HG02763 (cell line): ENCODE data around the gene C10orf105.

Source experiments
- ATAC-seq: cut with Tn5 transposase; IDR thresholded peaks from one replicate; pipeline ENCODE4 v1.9.1; 2021; ENCODE audit warnings: mild to moderate bottlenecking, moderate library complexity; ENCODE audit not compliant: unreplicated experiment

C10orf105 gene

GRCh38 chr10:71751515-71752224 is 32.1 kb upstream of the C10orf105 start:
- ATAC-seq: no peak

GRCh38 chr10:71750986-71751385 is 31.4 kb upstream of the C10orf105 start:
- ATAC-seq: no peak

GRCh38 chr10:71750124-71750841 is 30.7 kb upstream of the C10orf105 start:
- ATAC-seq: no peak

DNA sequence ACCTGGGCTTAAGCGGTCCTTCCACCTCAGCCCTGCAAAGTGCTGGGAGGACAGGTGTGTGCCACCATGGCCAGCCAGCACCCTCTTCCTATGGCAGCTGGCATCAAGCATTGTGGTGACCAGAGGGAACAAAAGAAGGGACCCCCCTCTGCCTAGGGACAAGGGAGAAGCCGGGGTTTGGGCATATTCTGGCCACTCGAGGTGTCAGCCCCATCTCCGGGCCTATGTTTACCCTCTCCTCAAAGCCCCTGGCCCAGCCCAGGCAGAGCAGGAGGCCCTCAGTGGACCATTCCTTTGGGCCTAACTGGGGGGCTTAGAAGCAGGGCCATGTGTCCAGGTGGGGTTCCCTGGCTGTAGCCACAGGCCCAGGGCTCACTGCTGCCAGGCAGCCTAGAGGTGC is 29.8 kb upstream of the C10orf105 start:
- ATAC-seq: no peak

GRCh38 chr10:71748671-71749191 is 29.2 kb upstream of the C10orf105 start:
- peak; percentile 42 for ATAC-seq

GRCh38 chr10:71747551-71748523 is 28.3 kb upstream of the C10orf105 start:
- ATAC-seq: no peak

DNA sequence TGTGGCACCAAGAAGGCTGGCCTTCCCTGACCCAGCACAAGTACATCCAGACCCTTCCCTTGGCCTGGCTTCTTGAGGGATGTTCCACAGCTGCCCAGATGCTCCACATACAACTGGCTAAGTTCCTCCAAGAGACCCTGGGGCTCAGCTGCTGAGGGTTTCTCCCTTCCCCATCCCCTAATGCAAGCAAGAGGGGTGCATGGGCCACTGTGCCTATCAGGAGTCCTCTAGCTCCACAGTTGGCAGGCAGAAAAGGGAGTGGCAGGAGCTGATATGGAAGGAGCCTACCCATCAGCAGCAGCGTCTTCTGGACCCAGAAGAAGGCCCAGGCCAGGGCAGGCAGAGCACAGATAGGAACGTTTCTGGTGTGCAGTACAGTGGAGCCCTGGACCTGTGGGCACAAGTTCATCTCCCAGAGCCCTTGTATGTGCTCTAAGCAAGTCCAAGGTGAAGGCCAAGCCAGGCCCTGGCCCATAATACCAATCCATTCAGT is 27.5 kb upstream of the C10orf105 start:
- ATAC-seq: no peak

DNA sequence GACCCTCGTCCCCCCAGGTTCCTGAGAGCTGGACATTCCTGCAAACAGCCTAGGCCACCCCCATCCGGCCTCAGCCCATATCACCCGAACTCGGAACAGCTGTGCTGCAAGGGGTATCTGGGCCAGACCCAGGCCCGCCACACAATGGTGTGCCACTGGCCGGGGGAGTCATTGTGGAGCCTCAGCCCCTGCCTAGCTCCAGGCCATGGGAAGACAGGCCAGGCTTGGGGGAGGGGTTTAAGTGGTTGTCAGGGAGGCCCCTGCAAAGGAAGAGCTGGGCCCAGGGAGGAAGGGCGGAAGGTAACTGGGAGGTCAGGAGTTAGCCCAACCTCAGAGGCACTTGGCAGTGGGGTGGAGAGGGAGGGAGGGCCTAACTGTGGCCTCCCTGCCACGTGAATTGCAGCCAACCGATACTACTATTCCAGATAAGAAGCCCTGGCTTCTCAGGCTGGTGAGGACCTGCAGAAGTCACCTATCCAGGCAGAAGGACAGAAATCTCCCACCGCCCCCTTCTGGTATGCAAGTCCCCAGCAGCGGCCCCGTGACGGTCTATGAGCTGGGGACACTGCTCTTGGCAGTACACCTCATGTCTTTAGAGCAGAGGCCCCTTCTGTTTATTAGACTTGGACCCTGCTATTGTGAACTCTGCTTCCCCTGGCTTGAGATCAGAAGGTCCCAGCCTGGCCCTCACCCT is 26.9 kb upstream of the C10orf105 start:
- no peak for ATAC-seq

DNA sequence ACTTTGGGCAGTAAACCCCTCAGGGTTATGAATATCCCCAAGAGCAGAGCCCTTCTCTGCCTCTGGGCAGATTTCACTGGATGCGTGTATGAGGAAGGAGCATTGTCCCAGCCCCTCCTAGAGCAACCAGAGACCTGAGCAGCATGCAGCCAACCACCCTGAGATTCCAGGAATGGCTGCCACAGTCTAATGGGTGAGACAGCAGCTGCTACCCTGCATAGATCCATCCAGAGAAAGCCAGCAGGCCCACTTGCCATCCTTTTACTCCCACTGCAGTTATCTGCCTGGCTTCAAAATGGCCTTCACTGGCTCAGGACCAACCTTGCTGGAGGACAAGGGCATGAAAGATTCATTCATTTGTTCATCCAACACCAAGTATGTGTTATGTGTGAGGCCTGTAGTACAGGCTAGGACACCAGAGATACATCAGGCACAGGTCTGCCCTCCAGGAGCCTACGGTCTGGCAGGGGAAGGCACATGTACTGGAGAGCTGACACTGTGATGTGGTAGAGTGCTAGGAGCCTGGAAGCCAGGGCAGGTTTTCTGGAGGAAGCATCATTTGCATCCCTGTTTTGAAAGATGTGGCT is 26.2 kb upstream of the C10orf105 start:
- no peak for ATAC-seq

DNA sequence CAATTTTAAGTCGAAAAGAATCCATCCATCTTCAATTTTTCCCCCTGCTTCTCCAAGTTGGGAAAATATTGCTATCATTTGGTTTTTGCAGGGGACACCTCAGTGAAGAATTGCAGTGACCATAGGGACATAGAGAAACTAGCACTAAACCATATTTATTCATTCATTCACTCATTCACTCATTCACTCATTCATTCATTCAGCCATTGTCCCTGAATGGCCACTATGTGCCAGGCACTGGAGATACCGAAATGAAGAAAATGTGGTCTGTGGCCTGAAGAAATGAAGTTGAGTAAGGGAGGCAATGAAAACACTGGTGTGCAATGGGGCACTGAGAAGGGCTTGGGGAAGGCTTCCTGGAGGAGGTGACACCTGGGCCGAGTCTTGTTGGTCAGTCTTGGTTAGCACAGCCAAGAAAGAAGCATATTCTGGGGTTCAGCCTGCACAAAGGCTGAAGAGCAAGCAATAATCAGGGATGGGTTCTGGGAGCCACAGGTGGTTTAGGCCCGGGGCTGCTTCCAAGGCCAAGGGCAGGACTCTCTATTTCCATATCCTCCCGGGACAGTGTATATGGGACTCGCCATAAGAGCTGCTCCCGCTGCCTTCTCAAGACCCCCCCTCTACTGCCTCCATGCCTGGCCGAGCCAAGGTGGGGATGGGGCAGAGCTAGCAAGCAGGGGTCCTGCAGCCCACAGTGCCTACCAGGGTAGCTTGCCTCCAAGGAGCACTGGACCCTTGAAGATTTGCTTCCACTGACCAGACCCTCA is 25.5 kb upstream of the C10orf105 start:
- no peak for ATAC-seq

DNA sequence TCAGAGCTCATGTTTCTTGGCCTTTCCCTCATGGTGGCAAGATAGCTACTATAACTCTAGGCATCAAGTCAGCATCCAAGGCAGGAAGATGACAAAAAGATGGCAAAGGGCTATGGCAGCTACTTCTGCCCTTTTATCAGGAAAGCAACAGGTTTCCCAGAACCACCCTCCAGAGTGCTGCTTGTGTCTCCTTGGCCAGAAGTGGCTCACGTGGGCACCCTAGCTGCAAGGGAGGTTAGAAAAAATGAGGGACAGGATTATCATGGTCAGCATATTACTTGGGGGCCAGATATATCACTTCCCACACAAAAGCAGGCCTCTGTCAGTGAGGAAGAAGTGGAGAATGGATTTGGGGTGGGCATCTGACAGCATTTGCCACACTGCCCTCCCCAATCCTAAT is 24.3 kb upstream of the C10orf105 start:
- no peak for ATAC-seq

DNA sequence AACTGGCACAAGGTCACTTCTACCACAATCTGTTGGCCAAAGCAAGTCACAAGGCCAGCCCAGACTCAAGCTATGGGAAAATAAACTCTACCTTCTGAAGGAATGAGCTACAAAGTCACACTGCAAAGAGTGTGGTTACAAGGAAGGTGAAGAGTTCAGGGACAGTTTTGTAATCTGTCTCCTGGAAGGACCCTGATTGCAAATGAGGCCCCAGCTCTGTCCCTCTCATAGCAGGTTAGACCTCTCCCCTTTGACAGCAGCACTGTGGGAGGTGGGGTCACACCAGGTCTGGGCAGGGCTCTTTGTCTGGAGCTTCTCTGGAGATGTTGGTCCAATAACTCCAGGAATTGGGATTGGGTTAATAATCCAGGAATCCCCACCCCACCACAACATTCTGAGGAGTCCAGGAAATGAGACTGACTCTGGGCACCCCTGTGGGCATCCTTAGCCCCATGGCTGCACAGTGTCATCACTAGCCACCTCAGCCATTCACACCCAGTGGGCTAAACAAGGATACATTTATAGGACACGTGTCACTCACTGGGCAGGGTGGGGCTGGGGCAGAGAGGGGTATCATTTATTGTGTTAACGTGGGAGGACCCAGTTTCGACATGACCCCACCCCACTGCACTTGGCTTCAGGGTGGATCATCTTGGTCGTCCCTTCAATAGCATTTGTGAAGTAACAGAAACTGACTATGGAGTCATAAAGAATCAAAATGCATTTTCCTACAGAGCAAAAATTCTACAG is 23.7 kb upstream of the C10orf105 start:
- no peak for ATAC-seq

DNA sequence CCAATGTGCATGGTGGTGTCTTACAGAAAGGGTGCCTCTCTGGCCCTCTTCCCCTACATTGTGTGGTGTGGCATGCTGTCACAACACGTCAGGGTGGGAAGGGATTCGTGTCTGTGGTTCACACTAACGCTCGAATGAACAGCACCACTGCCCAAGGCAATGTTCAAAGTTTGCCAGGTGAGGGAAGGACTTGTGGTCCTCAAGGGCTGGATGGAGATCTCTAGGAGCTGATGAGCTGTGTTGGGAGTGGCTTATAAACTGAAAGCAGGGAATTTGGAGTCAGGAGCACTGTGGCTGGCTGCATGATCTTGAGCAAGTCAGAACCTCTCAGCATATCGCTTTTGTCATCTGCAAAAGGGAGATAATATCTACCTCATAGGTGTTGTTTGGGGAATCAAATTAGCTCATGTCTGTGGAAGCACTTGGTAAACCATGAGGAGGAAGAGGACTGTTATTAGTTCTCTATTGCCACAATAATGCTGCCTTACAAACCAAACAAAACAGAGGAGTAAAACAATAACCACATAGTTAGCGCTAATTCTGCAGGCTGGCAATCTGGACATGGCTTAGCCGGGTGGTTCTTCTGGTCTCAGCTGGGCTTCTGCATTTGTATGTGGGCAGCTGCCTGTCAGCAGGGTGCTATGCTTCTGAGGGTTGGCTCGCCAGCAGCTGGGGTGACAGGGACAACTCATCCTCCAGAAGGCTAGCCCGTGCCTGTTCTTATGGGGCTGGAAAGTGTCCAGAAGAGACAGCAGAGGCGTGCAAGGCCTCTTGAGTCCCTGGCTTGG is 22.9 kb upstream of the C10orf105 start:
- no peak for ATAC-seq

DNA sequence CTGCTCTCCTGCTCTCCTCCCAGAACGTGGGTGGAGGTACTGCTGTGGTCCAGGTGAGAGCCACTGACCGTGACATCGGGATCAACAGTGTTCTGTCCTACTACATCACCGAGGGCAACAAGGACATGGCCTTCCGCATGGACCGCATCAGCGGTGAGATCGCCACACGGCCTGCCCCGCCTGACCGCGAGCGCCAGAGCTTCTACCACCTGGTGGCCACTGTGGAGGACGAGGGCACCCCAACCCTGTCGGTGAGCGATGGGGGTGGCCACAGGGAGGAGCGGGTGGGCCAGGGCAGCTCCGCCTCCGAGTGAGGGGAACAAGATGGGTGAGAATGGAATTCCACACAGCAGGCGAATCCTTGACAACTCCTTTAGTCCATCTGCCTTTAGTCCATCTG is 22.1 kb upstream of the C10orf105 start:
- no peak for ATAC-seq

DNA sequence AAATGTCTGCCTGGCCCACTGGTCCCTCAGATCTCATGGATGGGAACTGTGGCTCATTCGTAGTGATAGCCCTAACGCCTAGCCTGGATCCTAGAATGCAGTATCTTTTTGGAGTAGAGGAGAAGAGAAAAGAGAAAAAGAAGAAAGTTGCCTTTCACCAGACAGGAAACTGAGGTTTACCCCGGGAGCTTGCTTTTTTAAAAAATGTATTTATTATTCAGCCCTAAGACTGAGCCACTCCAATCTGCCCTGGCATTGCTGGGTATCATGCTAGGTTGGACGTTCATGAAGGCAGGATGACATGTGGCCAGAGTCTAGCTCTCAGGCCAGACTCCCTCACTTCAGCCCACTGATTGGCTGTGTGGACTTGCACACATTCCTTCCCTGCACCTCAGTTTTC is 21.5 kb upstream of the C10orf105 start:
- no peak for ATAC-seq

- no peak for ATAC-seq
Observed at GRCh38 chr10:71740069-71740653, 20.6 kb upstream of the C10orf105 start.

- ATAC-seq: no peak
Observed at GRCh38 chr10:71739358-71739900, 19.9 kb upstream of the C10orf105 start.
